ENCODE data around the gene CEP55.
A peak's percentile ranks its signal among the peaks of the same experiment; 100 is the strongest.

Gene CEP55

GRCh38 chr10:93471110-93471651, 25.2 kb upstream of the CEP55 start:
- no peak for DNase-seq

GRCh38 chr10:93473161-93473560, 23.3 kb upstream of the CEP55 start:
- DNase-seq = no peak

GRCh38 chr10:93473804-93474472, 22.5 kb upstream of the CEP55 start:
- no peak for DNase-seq

- DNase-seq = no peak
Observed at GRCh38 chr10:93475227-93475626, 21.2 kb upstream of the CEP55 start.

- peak; percentile 15 for DNase-seq
Observed at GRCh38 chr10:93475871-93476270, 20.5 kb upstream of the CEP55 start.

GRCh38 chr10:93476756-93477155, 19.7 kb upstream of the CEP55 start:
- no peak for DNase-seq

- DNase-seq = no peak
Observed at GRCh38 chr10:93478873-93479272, 17.5 kb upstream of the CEP55 start.

- no peak for DNase-seq
Observed at GRCh38 chr10:93481637-93482144, 14.7 kb upstream of the CEP55 start.

GRCh38 chr10:93482145-93482834, 14.1 kb upstream of the CEP55 start, which contains the start of gene MYOF:
Gene MYOF (minus strand): TSS chr10:93482334. CDS start chr10:93482194, 140 bp downstream.
- DNase-seq = peak; percentile 86

GRCh38 chr10:93485690-93486089, 10.7 kb upstream of the CEP55 start:
- no peak for DNase-seq

- DNase-seq = no peak
Observed at GRCh38 chr10:93488956-93489528, 7.4 kb upstream of the CEP55 start.

- DNase-seq = no peak
Observed at GRCh38 chr10:93491602-93492121, 4.8 kb upstream of the CEP55 start.

GRCh38 chr10:93493162-93493561, 3.2 kb upstream of the CEP55 start:
- no peak for DNase-seq

GRCh38 chr10:93494494-93494893, 1.9 kb upstream of the CEP55 start:
- no peak for DNase-seq

GRCh38 chr10:93495654-93496321, 624 bp upstream of the CEP55 start:
- peak; percentile 51 for DNase-seq

- DNase-seq = peak; percentile 50
Observed at GRCh38 chr10:93498166-93498565, 1.8 kb downstream of the CEP55 start.

- DNase-seq = no peak
Observed at GRCh38 chr10:93501650-93502049, 5.2 kb downstream of the CEP55 start.

- no peak for DNase-seq
Observed at GRCh38 chr10:93503075-93503474, 6.7 kb downstream of the CEP55 start.

GRCh38 chr10:93505075-93505474, 8.7 kb downstream of the CEP55 start:
- no peak for DNase-seq

GRCh38 chr10:93509816-93510215, 13.4 kb downstream of the CEP55 start:
- no peak for DNase-seq

GRCh38 chr10:93512565-93512964, 16.2 kb downstream of the CEP55 start:
- no peak for DNase-seq

GRCh38 chr10:93513091-93513490, 16.7 kb downstream of the CEP55 start:
- no peak for DNase-seq

- DNase-seq = no peak
Observed at GRCh38 chr10:93514521-93514920, 18.1 kb downstream of the CEP55 start.
